NCI-H82 treated with DMSO at 0.1 percent for 48 hours (cell line): ENCODE results near the gene CTDSPL2.
"Not testable (repeated sequence)": the region's sequence is repeated elsewhere in the genome, so short reads cannot be mapped to it uniquely, and the experiment has no call there.

Experiments used
- DNase-seq: peaks from one replicate; lab custom pipeline; 2025; ENCODE audit not compliant: unreplicated experiment; lab: John Stamatoyannopoulos, UW

The CTDSPL2 gene

DNA sequence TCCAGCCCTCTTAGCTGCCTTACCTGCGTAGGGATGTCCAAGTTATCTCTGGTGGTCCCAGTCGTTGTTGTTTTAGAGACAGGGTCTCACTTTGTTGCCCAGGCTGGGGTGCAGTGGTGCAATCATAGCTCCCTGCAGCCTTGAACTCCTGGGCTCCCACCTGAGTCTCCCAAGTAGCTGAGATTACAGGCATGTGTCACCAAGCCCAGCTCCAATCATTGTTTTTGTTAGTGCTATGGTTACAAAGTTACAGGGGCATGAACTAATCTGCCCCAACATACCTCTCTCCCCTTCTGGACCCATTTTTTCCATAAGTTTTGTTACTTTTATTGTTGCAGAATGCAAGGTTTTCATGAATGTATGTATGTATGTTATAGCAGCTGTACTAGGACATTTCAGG is 54.7 kb downstream of the CTDSPL2 start:
- DNase-seq, result no peak

DNA sequence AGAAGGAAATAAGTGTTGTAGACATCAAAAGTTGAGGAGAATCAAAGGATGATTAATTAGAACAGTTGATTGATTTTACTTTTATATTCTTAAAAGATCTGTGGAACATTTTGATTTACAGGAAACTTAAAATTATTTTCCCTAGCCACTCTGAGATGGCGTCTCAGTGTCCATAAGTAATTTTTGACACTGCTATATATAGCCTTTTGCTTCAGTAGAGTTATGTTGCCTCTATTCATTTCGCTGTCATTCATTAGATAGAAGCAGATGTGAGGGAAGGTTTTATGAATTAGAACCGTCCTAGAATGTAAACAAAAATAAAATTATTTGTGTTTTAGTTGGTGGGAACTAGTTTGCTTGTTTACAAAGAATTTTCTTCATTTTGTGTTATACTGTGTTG is 58.5 kb downstream of the CTDSPL2 start:
- DNase-seq, result no peak

DNA sequence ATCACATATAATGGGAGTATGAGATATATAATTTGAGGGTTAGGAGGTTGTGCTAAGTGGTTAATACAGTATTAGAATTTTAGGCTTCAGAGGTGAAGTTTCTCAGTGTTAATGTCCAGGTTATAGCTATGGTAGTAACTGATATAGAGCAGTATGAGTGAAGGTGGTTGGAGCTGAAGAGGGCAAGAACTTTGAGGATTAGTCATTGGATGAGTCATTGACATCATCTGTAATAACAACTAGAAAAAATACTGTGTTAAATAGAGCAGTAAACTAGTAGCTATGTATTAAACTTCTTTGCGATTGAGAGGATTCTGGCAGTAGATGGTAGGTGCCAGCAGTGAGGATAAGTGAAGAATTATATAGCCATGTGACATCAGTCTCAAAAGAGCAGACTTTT is 62.0 kb downstream of the CTDSPL2 start:
- no peak for DNase-seq

DNA sequence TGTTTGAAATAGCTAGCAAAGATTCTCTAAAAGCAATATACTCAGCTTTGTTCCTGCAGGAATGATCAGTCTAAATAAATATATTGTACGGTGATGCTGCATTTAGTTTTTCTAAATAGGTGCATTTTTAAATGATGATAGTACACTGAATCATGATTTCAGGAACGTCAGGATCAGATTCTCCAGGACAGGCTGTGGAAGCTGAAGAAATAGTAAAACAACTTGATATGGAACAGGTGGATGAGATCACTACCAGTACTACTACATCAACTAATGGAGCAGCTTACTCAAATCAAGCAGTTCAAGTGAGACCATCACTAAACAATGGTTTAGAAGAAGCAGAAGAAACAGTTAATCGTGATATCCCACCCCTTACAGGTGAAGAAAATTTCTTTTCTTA is 63.2 kb downstream of the CTDSPL2 start:
- DNase-seq, result no peak

DNA sequence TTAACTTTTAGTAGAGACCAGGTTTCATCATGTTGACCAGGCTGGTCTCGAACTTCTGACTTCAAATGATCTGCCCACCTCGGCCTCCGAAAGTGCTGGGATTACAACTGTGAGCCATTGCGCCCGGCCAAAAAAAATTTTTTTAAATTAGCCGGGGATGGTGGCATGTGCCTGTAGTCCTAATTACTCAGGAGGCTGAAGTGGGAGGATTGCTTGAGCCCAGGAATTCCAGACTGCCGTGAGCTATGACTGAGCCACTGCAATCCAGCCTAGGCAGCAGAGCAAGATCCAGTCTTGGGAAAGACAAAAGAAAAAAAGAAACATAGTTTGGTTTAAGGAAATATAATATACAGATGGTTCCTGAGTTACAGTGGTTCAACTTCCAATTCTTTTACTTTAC is 64.6 kb downstream of the CTDSPL2 start:
- no peak for DNase-seq

DNA sequence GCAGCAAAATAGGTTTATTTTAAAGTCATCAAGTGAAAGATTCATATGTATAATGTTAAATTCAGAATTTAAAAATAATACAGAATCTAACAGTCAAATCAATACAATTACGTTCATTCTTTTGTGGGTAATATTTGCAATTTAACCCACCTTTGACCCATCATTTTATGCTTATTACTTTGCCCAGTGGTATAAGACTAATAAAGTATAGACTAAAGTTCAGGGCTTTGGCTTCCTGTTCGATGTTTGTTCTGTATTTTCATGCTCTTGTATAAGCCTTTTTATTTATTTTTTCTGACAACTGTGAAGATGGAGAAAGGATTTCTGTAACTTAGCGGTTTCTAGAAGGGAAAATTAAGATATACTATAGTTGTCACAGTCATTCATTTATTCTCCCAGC is 65.2 kb downstream of the CTDSPL2 start:
- DNase-seq, result no peak

DNA sequence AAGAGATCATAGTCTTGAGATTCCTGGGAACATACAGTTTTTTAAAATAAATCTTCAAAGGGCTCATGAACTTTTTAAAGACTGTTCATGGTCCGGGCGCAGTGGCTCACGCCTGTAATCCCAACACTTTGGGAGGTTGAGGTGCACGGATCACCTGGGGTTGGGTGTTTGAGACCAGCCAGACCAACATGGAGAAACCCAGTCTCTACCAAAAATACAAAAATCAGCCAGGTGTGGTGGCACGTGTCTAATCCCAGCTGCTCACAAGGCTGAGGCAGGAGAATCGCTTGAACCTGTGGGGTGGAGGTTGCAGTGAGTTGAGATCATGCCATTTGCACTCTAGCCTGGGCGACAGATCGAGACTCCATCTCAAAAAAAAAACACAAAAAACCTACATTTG is 68.1 kb downstream of the CTDSPL2 start:
- DNase-seq, result no peak

DNA sequence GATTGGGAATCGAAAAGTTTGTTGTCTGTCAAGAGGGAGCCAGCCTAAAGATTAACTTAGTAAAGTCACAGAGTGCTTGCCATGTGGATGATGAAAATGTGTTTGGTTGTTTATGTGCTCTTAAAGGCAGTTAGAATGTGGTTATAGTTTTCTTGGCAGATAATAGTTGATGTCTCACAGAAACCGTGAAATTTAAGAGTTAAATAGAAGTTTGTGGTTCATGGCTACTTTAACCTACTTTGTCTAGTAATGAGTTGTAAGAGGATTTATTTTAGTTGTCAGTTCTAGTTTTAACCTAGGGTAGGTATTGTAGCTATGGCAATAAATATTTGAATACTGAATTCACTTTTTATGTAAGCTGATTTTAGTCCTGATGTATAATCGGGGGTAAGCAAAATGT is 73.1 kb downstream of the CTDSPL2 start:
- DNase-seq, result no peak

DNA sequence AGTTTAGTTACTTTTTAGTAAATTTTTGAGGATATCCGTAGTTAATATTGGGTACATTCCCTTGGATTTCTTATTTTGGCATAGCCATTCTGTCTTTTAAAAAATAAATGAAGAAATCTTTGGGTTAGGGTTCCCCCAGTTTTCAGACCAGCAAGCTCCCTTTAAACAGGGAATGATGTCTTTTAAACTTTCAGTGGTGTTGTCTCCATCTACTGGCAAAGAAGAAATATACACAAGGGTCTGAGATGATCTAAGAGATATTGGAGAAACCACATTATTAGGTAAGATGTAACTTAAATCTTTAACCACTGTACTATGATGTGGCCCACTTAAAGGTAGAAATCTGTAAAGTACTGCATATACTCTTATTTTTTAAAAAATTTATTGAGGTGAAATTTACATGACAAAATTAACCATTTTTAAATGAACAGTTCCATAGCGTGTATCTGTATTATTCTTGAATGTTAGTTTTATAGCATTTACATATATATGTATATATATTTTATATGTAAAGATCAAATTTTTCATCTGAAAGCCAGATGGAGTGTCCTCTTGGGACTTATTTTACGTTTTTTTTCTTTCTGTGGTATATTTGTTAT is 74.4 kb downstream of the CTDSPL2 start:
- DNase-seq, result no peak

DNA sequence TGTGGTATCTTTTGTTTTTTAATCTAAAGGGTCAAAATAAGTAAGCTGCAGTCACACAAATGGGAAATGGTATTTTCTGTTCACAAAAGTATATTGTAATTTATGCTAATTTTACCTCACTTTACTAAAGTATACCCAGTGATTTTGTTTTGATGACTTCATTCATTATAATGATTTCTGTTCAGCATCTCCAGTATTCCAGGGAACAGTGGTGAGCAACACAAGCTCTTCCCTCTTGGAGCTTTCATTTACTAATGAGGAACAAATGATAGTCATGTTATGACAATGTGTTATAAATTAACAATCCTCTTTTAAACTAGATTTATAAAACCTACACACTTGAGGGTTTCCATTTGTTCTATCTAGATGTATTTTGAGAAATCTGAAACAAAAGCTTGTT is 89.0 kb downstream of the CTDSPL2 start:
- DNase-seq, result no peak

DNA sequence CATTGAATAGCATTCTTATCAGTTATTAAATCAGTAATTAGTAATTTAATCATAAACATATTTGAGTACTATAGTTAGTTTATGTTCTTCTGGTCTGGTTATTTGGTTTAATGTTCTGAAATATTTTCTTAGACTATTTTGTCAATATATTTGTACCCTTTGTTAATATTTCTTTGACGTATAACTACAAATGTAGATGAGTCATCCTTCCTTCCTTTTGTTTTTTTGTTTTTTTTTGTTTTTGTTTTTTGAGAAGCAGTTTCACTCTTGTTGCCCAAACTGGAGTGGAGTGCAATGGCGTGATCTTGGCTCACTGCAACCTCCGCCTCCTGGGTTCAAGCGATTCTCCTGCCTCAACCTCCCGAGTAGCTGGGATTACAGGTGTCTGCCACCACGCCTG is 92.1 kb downstream of the CTDSPL2 start:
- DNase-seq, result no peak

DNA sequence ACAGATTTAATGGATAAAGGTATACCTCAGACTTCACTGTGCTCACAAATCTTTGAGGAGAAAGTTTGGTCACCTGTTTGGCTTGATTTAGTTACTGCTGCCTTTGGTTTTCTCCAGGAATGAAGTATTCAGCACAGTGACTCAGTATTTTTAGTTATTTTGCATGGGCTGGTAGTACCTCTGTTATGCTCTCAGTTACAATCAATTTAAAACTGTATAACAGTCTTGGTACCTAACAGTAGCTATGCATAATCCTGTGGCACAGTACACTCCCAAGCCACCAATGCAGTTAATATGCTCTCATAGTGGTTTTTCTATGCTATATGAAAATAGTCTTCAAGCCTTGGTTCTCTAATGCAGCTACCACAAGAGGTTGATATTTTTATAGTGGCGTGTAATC is 97.6 kb downstream of the CTDSPL2 start:
- DNase-seq, result no peak

DNA sequence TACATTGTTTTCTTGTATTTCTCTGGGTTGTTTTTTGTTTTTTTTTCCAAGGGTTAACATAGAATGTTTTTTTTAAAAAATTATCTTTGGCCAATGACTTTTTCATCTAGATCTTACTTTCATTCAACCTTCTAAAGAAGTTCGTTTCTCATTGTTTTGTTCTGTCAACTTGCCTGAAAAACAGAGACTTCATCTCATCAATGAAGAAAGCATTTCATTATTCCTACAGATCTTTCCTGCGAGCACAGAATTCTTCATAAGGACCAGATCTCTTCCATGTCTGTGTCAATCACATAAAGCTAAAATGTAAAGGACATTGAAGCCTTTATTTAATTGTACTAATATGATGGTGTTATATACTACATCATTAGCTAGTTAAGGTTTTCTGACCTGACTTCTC is 99.8 kb downstream of the CTDSPL2 start:
- DNase-seq, result no peak

DNA sequence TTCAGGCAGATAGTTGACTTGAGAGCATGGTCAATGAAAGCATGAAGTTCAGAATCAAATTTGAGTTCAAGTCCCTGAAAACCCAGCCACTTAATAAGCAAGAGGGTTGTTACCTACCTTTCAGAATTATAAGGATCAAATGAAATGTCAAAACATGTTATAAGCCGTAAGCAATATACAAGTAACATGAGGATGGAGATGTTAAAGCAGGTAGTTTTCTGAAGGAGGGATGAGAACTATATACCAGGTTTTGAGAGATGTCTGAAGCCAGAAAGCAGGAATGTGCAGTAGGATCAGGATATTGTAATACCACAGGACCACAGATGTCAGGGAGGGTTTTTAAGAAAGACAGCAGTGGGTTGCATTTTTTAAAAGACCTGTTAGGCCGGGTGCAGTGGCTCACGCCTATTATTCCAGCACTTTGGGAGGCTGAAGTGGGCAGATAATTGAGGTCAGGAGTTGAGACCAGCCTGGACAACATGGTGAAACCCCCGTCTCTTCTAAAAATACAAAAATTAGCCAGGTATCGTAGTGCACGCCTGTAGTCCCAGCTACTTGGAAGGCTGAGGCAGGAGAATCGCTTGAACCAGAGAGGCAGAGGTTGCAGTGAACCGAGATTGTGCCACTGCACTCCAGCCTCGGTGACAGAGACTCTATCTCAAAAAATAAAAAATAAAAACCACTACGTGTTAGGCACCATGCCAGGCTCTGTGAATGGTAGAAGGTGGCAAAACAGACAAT is 102.6 kb downstream of the CTDSPL2 start:
- no peak for DNase-seq

DNA sequence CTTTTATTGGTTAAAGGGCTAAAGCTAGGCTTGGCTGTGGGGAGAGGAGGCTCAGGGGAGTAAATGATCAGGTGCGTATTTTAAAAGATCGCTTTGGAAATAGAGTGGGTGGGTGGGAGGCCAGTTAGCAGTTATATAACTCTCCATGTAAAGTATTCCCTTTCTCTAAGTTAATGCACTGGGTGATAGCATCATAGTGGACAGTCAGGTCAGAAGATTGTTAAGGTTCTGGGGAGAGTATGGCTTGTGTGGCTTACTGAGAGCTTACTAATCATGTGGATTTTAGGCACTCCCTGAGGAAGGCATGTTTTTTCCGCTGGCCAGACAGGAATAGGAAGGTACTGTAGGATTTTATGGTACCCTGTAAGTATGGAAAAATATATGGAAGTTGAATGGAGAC is 103.2 kb downstream of the CTDSPL2 start:
- no peak for DNase-seq

DNA sequence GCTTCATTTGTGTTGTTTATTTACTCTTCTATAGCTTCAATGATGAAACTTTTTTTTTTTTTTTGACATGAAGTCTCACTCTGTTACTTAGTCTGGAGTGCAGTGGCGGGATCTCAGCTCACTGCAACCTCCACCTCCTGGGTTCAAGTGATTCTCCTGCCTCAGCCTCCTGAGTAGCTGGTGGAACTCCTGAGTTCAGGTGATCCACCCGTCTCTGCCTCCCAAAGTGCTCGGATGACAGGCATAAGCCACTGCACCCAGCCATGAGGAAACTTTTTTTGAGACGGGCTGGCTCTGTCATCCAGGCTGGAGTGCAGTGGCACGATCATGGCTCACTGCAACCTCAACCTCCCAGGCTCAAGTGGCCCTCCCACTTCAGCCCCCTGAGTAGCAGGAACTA is 104.8 kb downstream of the CTDSPL2 start:
- not testable (repeated sequence) for DNase-seq

DNA sequence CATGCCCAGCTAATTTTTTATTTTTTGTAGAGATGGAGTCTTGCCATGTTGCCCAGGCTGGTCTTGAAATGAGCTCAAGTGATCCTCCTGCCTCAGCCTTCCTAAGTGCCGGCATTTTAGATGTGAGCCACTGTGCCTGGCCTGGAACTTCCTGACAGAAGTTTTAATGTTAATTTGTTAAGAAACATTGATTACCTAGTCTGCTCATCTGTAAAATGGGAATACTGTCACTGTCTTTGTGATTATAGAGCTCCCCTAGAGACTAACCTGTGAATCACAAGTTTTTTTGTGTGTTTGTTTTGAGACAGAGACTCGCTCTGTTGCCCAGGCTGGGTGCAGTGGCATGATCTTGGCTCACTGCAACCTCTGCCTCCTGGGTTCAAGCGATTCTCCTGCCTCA is 105.3 kb downstream of the CTDSPL2 start:
- no peak for DNase-seq

DNA sequence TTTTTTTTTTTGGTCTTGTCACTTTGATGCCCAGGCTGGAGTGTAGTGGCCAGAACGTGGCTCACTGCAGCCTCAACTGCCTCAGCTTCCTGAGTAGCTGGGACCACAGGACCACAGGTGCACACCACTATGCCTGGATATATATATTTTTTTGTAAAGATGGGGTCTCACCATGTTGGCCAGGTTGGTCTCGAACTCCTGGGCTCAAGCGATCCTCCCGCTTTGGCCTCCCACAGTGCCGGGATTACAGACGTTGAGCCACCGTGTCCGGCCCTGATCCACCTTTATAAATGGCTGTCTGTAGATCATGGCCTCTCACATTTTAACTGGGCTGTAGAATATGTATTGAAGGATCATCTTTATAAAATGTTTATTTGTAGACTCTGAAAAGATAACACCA is 107.7 kb downstream of the CTDSPL2 start:
- no peak for DNase-seq

DNA sequence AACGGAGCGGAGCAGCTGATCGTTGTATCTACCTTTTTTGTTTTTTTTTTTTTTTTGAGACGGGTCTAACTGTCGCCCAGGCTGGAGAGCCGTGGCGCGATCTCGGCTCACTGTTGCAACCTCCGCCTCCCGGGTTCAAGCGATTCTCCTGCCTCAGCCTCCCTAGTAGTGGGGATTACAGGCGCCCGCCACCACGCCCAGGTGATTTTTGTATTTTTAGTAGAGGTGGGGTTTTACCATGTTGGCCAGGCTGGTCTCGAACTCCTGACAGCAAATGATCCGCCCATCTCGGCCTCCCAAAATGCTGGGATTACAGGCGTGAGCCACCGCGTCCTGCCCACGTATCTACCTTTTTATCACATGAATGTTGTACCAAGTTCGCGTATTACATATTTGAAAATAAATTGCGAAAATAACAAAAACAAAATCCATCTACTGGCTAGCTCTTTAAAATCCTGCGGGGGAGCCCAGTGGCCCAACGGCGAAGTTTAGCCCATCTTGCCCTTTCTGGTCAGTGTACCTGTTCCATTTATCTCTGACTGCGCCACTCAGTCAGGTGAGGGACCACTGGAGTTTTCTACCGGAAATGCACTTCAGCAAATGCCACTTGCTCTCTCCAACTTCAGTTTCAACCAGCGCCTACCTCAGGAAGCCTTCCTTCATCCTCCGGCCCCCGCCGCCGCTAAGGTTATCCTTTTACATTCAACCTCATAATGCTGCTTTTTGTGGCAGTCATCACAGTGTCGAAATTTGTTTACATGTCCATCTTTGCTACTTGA is 108.3 kb downstream of the CTDSPL2 start:
- no peak for DNase-seq

DNA sequence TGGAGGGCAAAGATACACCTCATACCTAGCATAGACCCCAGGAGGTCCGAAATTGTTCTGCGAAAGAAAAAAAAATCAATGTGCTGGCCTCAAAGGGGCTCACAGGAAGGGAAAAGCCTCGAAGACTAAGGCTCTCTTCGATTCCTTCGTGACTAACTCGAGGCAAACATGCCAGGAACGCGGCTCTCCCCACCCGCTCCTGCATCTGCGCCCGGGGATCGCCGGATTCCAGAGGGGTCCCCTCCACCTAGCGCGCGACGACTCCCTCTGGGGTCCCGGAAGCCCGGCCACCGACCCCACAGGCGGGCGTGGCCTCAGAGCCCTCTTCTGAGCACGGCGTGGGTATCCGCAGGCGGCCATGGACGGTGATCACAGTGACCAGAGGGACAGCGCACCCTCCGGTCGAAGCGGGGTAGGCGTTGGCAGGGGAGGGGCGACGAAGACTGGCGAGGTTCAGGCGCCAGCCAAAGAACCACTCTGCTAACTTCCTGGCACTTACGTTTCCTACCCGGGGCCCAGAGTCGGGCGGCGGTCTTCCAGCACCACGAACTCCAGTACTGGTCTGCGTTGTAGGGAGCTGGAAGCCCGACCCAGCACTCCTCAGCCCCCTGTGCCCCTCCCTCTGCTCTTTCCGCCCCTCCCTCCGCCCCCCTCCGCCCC is 109.0 kb downstream of the CTDSPL2 start:
- peak; percentile 95 for DNase-seq

DNA sequence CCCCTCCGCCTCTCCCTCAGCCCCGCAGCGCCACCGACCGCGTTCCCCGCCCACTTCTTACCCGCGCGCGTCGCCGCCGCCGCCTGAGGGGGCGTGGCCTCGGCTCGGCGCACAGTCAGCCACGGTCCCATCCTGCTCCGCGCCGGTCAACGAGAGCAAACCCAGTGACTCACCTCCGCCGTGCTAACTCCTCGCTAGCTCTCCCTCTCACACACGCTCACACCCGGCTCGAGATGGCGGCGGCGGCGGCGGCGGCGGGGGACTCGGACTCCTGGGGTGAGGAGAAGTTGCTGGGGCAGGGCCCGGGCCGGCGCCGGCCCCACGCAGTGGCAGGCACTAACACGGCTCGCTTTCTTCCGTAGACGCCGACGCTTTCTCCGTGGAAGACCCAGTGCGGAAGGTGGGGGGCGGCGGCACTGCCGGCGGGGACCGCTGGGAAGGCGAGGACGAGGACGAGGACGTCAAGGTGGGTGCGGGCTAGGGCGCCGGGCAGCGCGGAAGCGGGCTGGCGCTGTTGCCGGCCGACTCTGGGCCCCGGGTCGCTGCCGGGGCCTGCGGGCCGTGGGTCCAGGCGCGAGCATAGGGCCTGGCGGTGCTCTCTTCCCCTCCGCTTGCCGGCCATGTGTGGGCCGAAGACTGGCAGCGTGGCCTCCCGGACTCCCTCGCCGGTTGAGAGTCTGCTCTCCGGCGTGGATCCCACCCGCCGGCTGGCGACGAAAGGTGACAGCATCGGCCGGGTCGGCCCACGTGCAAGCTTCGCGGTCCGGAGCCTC is 109.7 kb downstream of the CTDSPL2 start, which contains the start of gene EIF3J:
Gene EIF3J, plus strand, starts transcription at position 186 of the 773 bp plus-strand sequence. Its CDS starts 48 bp downstream, at position 234.
- DNase-seq, result peak; percentile 95
